Nephron (organoid): ENCODE results near the gene STMN3.
"Not testable (repeated sequence)": the region's sequence is repeated elsewhere in the genome, so short reads cannot be mapped to it uniquely, and the experiment has no call there.

Experiments
- H3K27ac Mint-ChIP-seq, 3 experiments: 2 replicates each; pipeline ENCODE4 v1.8.0; 2020; ENCODE audit warnings: mixed read lengths in 3 of 3, mild to moderate bottlenecking in 2 of 3, moderate library complexity in 1 of 3
- H3K27me3 Mint-ChIP-seq: 2 replicates; pipeline ENCODE4 v1.8.0; 2021; ENCODE audit warnings: low read depth, mild to moderate bottlenecking, moderate library complexity, mixed read lengths
- H3K36me3 Mint-ChIP-seq: 2 replicates; pipeline ENCODE4 v1.8.0; 2020; ENCODE audit warnings: low read depth, mixed read lengths
- H3K4me1 Mint-ChIP-seq: 2 replicates; pipeline ENCODE4 v1.8.0; 2020; ENCODE audit warnings: mixed read lengths
- H3K4me3 Mint-ChIP-seq, 3 experiments: 2 replicates each; pipeline ENCODE4 v1.8.0; 2020; ENCODE audit warnings: mild to moderate bottlenecking in 3 of 3, mixed read lengths in 3 of 3, moderate library complexity in 2 of 3
- H3K9me3 Mint-ChIP-seq: 2 replicates; pipeline ENCODE4 v1.8.0; 2020; ENCODE audit warnings: mixed read lengths
- TF ChIP-seq, protein P1 (sequence below), 3 experiments: fragments of 200-600 bp; sonication (generic); IDR thresholded peaks; one replicate each; pipeline ENCODE4 v1.5.0; 2021; ENCODE audit warnings: antibody characterized with exemption in 3 of 3; ENCODE audit not compliant: unreplicated experiment in 3 of 3

Gene STMN3

DNA sequence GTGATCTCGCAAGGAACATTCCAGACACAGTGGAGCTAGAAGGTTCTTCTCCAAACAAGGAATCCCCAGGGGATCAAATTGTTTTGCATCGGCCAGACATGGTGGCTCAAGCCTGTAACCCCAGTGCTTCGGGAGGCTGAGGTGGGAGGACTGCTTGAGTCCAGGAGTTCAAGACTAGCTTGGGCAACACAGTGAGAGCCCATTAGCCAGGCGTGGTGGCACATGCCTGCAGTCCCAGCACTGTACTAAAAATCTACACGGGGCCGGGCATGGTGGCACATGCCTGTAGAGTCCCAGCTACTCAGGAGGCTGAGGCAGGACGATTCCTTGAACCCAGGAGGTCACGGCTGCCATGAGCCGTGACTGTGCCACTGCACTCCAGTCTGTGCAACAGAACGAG is 41.6 kb downstream of the STMN3 start:
- Mint-ChIP-seq H3K4me3 (no peak overlapping the region), H3K36me3 (peaks cover 33% of the 10 kb centered on the region), H3K27me3 (no peaks in the 10 kb centered on the region), H3K27ac (no peak overlapping the region), H3K4me1 (no peaks in the 10 kb centered on the region), H3K9me3 (peaks cover 2% of the 10 kb centered on the region)
- TF ChIP-seq, protein P1, sequence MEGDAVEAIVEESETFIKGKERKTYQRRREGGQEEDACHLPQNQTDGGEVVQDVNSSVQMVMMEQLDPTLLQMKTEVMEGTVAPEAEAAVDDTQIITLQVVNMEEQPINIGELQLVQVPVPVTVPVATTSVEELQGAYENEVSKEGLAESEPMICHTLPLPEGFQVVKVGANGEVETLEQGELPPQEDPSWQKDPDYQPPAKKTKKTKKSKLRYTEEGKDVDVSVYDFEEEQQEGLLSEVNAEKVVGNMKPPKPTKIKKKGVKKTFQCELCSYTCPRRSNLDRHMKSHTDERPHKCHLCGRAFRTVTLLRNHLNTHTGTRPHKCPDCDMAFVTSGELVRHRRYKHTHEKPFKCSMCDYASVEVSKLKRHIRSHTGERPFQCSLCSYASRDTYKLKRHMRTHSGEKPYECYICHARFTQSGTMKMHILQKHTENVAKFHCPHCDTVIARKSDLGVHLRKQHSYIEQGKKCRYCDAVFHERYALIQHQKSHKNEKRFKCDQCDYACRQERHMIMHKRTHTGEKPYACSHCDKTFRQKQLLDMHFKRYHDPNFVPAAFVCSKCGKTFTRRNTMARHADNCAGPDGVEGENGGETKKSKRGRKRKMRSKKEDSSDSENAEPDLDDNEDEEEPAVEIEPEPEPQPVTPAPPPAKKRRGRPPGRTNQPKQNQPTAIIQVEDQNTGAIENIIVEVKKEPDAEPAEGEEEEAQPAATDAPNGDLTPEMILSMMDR (IDR thresholded peaks at IDR 0.05; ENCODE audit: unreplicated experiment in 3 of 3): no peak

DNA sequence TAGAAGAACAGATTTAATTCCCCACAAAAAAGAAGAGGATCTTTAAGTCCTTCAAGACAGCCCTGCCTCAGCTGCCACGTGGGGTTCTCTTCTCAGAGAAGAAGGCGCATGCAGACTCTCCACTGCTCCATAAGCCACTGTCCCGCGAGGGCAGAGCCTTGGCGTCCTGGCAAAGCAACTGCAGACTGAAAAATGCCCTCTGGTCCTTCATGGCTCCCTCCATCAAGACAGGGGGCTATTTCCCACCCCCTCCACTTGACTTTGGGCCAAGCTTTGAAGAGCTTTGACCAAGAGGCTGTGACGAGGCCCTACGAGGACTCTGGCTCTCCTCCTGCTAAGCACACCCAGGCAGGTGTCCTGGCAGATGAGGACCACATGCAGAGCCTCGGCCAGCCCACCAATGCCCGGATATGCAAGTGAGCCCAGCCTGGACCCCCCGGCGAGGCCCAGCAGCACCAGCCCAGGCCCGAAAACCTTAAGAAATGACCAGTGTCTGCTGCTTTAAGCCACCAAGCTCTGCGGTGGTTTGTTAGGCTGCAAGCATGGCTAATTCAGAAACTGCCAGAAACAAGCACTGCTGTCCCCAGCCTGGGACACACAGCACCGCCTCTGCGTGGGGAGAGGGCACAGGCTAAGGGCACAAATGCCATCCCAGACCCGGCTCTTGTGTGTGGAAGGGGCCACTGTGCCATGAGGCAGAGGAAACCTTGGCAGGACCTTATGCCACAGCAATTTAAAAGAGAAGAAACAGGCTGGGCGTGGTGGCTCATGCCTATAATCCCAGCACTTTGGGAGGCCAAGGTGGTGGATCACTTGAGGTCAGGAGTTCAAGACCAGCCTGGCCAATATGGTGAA is 42.4 kb downstream of the STMN3 start:
- peaks cover 2% of the 10 kb centered on the region for H3K9me3 Mint-ChIP-seq
- H3K36me3 Mint-ChIP-seq: peaks cover 27% of the 10 kb centered on the region
- H3K27me3 Mint-ChIP-seq: no peaks in the 10 kb centered on the region
- TF ChIP-seq, protein P1 (IDR thresholded peaks at IDR 0.05; ENCODE audit: unreplicated experiment in 3 of 3): no peak
- no peak overlapping the region for H3K4me3 Mint-ChIP-seq
- H3K27ac Mint-ChIP-seq: no peak overlapping the region
- no peaks in the 10 kb centered on the region for H3K4me1 Mint-ChIP-seq

DNA sequence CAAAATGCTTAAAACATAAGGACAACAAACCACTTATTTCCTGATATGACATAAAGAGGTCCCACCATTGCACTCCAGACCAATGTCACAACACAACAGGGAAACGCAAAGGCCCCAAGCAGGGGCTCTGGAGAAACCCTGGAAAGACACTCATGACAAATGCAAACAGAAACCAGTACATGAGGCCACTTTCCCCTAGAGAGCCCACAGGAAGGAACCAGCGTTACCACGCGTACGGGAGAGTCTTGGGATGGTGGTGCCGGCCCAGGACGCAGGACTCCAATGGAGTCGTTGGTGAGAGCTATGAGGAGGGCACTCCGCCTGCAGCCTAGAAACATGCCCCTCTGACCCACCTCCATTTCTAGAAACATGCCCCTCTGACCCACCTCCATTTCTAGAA is 46.5 kb downstream of the STMN3 start:
- Mint-ChIP-seq H3K27ac (no peak overlapping the region), H3K36me3 (peaks cover 18% of the 10 kb centered on the region), H3K27me3 (no peaks in the 10 kb centered on the region), H3K9me3 (no peaks in the 10 kb centered on the region), H3K4me3 (no peak overlapping the region), H3K4me1 (no peaks in the 10 kb centered on the region)
- TF ChIP-seq, protein P1 (IDR thresholded peaks at IDR 0.05; ENCODE audit: unreplicated experiment in 3 of 3): no peak

DNA sequence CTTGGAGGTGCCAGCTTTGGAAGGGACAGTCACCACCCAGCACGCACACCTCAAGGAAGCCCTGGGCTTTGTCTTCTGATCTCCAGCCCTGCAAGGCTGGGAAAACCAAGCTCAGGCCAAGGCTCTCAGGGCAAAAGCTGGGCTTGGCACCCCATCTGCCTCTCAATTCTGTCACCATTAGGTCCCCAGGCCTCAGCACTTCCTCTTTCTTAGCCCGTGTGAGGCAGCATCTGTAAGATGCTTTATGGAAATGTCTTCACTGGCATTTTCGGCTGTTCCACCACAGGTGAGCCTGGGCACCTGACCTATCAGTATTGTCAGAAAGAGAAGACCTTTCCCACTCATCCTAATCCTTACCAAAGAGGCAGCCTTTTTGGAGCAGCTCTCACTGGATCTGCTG is 50.9 kb downstream of the STMN3 start:
- Mint-ChIP-seq H3K27ac (no peak overlapping the region), H3K36me3 (peaks cover 39% of the 10 kb centered on the region), H3K4me3 (no peak overlapping the region), H3K4me1 (no peaks in the 10 kb centered on the region), H3K27me3 (no peaks in the 10 kb centered on the region), H3K9me3 (no peaks in the 10 kb centered on the region)
- TF ChIP-seq, protein P1 (IDR thresholded peaks at IDR 0.05; ENCODE audit: unreplicated experiment in 3 of 3): no peak

DNA sequence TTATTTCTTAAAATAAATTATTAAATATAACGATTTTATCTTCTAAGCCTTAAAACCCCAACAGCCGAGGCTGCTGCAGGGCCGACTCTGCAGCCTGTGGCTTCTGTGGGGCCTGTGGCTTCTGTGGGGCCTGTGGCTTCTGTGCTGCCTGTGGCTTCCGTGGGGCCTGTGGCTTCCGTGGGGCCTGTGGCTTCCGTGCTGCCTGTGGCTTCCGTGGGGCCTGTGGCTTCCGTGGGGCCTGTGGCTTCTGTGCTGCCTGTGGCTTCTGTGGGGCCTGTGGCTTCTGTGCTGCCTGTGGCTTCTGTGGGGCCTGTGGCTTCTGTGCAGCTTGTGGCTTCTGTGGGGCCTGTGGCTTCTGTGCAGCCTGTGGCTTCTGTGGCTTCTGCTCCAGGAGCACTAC is 51.5 kb downstream of the STMN3 start:
- H3K4me1 Mint-ChIP-seq, H3K4me3 Mint-ChIP-seq, H3K9me3 Mint-ChIP-seq, H3K27ac Mint-ChIP-seq, H3K27me3 Mint-ChIP-seq: not testable (repeated sequence)
- H3K36me3 Mint-ChIP-seq: peaks cover 39% of the 10 kb centered on the region

DNA sequence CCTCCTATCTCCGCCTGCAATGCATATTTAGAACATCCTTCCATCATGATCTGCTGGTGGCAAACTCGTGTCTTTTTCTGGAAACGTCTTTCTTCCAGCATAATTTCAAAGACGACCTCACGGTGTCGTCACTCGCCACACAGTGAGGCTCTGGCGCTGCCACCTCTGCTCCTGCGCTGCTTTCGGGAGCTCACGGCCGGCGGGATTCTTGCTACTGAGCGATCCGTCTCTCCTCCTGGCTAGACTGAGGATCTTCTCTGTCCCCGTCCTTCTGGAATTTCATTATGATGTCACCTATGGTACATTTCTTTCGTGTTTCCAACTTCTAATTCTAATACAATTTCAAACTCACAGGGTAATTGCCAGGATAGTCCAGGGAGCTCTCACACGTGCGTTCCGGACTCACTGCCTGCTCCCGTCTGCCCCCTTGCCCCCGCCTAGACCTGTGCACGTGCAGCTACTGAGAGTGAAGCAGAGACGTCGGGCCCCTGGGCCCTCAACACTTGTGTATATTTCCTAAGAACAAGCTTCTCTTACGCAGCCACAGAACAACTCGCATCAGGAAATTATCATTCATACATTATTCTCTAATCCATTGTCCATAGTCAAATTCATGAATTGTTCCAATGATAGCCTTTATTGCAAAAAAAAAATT is 53.7 kb downstream of the STMN3 start:
- TF ChIP-seq, protein P1 (IDR thresholded peaks at IDR 0.05; ENCODE audit: unreplicated experiment in 3 of 3): no peak
- H3K9me3 Mint-ChIP-seq: no peaks in the 10 kb centered on the region
- H3K36me3 Mint-ChIP-seq: peaks cover 39% of the 10 kb centered on the region
- no peak overlapping the region for H3K27ac Mint-ChIP-seq
- no peak overlapping the region for H3K4me3 Mint-ChIP-seq
- no peaks in the 10 kb centered on the region for H3K4me1 Mint-ChIP-seq
- no peaks in the 10 kb centered on the region for H3K27me3 Mint-ChIP-seq
